Measurements from ENCODE around the gene RICTOR. TPM values are rescaled to one million over a fixed set of nuclear protein-coding genes. Genes with fewer than 3 reads are reported as not detected.

Gene RICTOR
- total and polyA plus RNA-seq, 2 donors from 2014 or later, result 3.4 to 43.8 TPM

DNA sequence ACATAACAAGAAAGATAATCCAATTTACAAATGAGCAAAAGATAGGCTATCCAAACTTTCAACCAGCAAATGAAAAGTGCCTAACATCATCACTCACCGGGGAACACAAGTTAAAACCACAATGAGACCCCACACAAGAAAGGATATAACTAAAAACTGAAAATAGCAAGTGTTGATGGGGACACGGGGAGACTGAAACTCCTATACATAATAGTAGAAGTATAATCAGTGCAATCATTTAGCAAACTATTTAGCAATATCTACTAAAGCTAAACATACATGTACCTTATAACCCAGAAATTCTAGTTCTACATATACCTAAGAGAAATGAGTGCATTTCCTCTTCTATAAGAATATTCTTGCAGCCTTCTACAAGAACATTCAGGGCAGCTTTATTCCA lies 72.5 kb downstream of the RICTOR start:
- Histone ChIP-seq H3K4me3 (ENCODE audit: low read length in 3 of 3) (no peak overlapping the region), H3K4me1 (ENCODE audit: control insufficient read depth in 2 of 3, insufficient read depth in 2 of 3, low read depth in 1 of 3, low read length in 3 of 3) (peaks cover 0 to 3% (median 0%) of the 10 kb centered on the region in 3 donors), H3K27me3 (ENCODE audit: control insufficient read depth, insufficient read depth, low read length) (no peaks in the 10 kb centered on the region), H3K36me3 (ENCODE audit: control insufficient read depth in 2 of 3, insufficient read depth in 3 of 3, low read length in 3 of 3) (no peaks in the 10 kb centered on the region), H3K9ac (ENCODE audit: low read length in 3 of 3) (no peak overlapping the region), H3K9me3 (ENCODE audit: control insufficient read depth in 2 of 3, insufficient read depth in 1 of 3, low read length in 3 of 3) (no peaks in the 10 kb centered on the region), H3K27ac (ENCODE audit: low read depth in 2 of 2, low read length in 2 of 2) (no peak overlapping the region)
- TF ChIP-seq, protein P1, sequence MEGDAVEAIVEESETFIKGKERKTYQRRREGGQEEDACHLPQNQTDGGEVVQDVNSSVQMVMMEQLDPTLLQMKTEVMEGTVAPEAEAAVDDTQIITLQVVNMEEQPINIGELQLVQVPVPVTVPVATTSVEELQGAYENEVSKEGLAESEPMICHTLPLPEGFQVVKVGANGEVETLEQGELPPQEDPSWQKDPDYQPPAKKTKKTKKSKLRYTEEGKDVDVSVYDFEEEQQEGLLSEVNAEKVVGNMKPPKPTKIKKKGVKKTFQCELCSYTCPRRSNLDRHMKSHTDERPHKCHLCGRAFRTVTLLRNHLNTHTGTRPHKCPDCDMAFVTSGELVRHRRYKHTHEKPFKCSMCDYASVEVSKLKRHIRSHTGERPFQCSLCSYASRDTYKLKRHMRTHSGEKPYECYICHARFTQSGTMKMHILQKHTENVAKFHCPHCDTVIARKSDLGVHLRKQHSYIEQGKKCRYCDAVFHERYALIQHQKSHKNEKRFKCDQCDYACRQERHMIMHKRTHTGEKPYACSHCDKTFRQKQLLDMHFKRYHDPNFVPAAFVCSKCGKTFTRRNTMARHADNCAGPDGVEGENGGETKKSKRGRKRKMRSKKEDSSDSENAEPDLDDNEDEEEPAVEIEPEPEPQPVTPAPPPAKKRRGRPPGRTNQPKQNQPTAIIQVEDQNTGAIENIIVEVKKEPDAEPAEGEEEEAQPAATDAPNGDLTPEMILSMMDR (IDR thresholded peaks at IDR 0.05; ENCODE audit: borderline replicate concordance, extremely low read depth, insufficient read depth), result no peak
- DNase-seq (no peak), FAIRE-seq (no peak)
- intact Hi-C loops (cut with DNase I), result no loop called here

DNA sequence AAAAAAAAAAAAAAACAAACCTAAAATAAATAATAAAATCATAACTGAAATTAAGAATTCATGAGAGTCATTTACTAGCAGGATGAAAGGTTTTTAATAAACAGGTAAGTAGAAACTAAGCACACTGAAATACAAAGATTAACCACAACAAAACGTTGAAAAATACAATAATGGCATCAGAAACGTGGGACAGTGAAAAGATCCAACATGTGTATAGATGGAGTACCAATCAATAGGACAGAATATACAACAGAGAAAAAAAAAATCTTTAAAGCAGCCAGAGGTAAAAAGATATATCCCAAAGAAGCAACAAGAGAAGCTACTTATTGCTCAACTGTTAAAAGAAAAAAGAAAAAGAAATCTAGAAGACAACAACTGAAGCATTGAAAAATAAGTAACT lies 75.2 kb downstream of the RICTOR start:
- H3K4me3 ChIP-seq (ENCODE audit: low read length in 3 of 3), result no peak overlapping the region
- TF ChIP-seq, protein P1 (IDR thresholded peaks at IDR 0.05; ENCODE audit: borderline replicate concordance, extremely low read depth, insufficient read depth), result no peak
- no peak overlapping the region for H3K27ac ChIP-seq (ENCODE audit: low read depth in 2 of 2, low read length in 2 of 2)
- no peaks in the 10 kb centered on the region for H3K27me3 ChIP-seq (ENCODE audit: control insufficient read depth, insufficient read depth, low read length)
- no peaks in the 10 kb centered on the region for H3K9me3 ChIP-seq (ENCODE audit: control insufficient read depth in 2 of 3, insufficient read depth in 1 of 3, low read length in 3 of 3)
- H3K36me3 ChIP-seq (ENCODE audit: control insufficient read depth in 2 of 3, insufficient read depth in 3 of 3, low read length in 3 of 3), result no peaks in the 10 kb centered on the region
- DNase-seq, result no peak
- no peak overlapping the region for H3K9ac ChIP-seq (ENCODE audit: low read length in 3 of 3)
- intact Hi-C loops (cut with DNase I), result no loop called here
- FAIRE-seq, result peak; percentile 19
- H3K4me1 ChIP-seq (ENCODE audit: control insufficient read depth in 2 of 3, insufficient read depth in 2 of 3, low read depth in 1 of 3, low read length in 3 of 3), result peaks cover 0 to 3% (median 0%) of the 10 kb centered on the region in 3 donors

DNA sequence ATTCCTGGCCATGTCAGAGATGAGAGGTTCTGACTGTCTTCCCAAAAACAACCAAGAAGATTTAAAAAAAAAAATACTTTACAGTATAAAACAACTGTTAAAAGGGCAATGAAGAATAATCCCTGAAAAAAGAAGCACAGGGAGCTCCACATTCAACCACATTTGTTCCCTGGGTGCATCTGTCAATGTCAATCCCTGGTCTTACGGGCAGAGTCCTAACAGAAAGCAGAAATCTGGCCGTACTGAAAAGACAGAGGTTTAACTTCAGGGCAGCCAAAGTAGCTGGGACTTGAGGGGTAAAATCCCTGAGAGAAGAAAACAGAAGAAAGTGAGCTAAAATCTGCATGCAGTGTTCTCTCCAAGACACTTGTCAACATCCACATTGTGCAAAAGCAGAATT lies 76.6 kb downstream of the RICTOR start:
- intact Hi-C loops (cut with DNase I), result no loop called here
- TF ChIP-seq, protein P1 (IDR thresholded peaks at IDR 0.05; ENCODE audit: borderline replicate concordance, extremely low read depth, insufficient read depth), result no peak
- H3K4me1 ChIP-seq (ENCODE audit: control insufficient read depth in 2 of 3, insufficient read depth in 2 of 3, low read depth in 1 of 3, low read length in 3 of 3), result peaks cover 0 to 3% (median 0%) of the 10 kb centered on the region in 3 donors
- no peaks in the 10 kb centered on the region for H3K27me3 ChIP-seq (ENCODE audit: control insufficient read depth, insufficient read depth, low read length)
- no peak overlapping the region for H3K4me3 ChIP-seq (ENCODE audit: low read length in 3 of 3)
- DNase-seq (no peak), FAIRE-seq (no peak)
- no peak overlapping the region for H3K9ac ChIP-seq (ENCODE audit: low read length in 3 of 3)
- H3K9me3 ChIP-seq (ENCODE audit: control insufficient read depth in 2 of 3, insufficient read depth in 1 of 3, low read length in 3 of 3), result no peaks in the 10 kb centered on the region
- H3K36me3 ChIP-seq (ENCODE audit: control insufficient read depth in 2 of 3, insufficient read depth in 3 of 3, low read length in 3 of 3), result peaks cover 0 to 2% (median 0%) of the 10 kb centered on the region in 3 donors
- no peak overlapping the region for H3K27ac ChIP-seq (ENCODE audit: low read depth in 2 of 2, low read length in 2 of 2)

DNA sequence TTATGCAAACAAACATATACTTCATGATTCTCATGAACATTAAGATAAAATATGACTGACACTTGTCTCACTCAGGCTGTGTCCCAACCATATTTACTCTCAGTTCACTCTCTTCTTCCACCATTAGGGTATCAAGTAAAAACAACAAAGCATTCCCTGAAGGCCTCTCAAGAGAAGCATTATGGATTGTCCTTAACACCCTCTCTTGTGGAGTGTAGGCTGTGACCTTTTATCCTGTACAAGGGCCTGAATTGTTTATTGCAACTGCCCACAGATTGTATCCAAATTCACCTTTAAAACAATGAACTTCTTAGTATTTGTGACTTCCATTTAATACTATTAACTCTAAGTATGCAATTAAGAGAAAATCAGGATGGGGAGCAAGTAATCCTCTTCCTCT lies 78.1 kb downstream of the RICTOR start:
- H3K36me3 ChIP-seq (ENCODE audit: control insufficient read depth in 2 of 3, insufficient read depth in 3 of 3, low read length in 3 of 3), result peaks cover 0 to 2% (median 0%) of the 10 kb centered on the region in 3 donors
- no peaks in the 10 kb centered on the region for H3K27me3 ChIP-seq (ENCODE audit: control insufficient read depth, insufficient read depth, low read length)
- H3K27ac ChIP-seq (ENCODE audit: low read depth in 2 of 2, low read length in 2 of 2), result no peak overlapping the region
- H3K9ac ChIP-seq (ENCODE audit: low read length in 3 of 3), result no peak overlapping the region
- intact Hi-C loops (cut with DNase I), result no loop called here
- no peaks in the 10 kb centered on the region for H3K9me3 ChIP-seq (ENCODE audit: control insufficient read depth in 2 of 3, insufficient read depth in 1 of 3, low read length in 3 of 3)
- no peak for DNase-seq
- TF ChIP-seq, protein P1 (IDR thresholded peaks at IDR 0.05; ENCODE audit: borderline replicate concordance, extremely low read depth, insufficient read depth), result no peak
- peaks cover 0 to 3% (median 0%) of the 10 kb centered on the region in 3 donors for H3K4me1 ChIP-seq (ENCODE audit: control insufficient read depth in 2 of 3, insufficient read depth in 2 of 3, low read depth in 1 of 3, low read length in 3 of 3)
- H3K4me3 ChIP-seq (ENCODE audit: low read length in 3 of 3), result no peak overlapping the region
- no peak for FAIRE-seq
